Gastroesophageal sphincter (tissue), 4 donors: ENCODE measurements around the gene CROCC2. TPM values are rescaled to one million over a fixed set of nuclear protein-coding genes. Genes with fewer than 3 reads are reported as not detected.

Experiments
- ATAC-seq: fragments of 150-250 bp; one replicate; pipeline ENCODE4 v1.9.1; 2016; ENCODE audit warnings: mild to moderate bottlenecking, moderate library complexity
- H3K27ac ChIP-seq, 4 donors: fragments of 200-600 bp; sonication (generic) in 3 of 4; 1 replicate in 3 of 4; 2 replicates in 1 of 4; pipeline ENCODE4 v1.5.1; 2016 to 2019
- H3K27me3 ChIP-seq: fragments of 200-600 bp; sonication (generic); one replicate; pipeline ENCODE4 v1.5.1; 2019
- H3K36me3 ChIP-seq, 2 donors: fragments of 200-600 bp; sonication (generic); one replicate each; pipeline ENCODE4 v1.5.1; 2019; ENCODE audit warnings: control low read depth in 1 of 2
- H3K4me1 ChIP-seq, 3 donors: fragments of 200-600 bp; sonication (generic); 1 replicate in 2 of 3; 2 replicates in 1 of 3; pipeline ENCODE4 v1.5.1; 2016 to 2019; ENCODE audit warnings: control low read depth in 2 of 3
- H3K4me3 ChIP-seq, 2 donors: fragments of 200-600 bp; sonication (generic); one replicate each; pipeline ENCODE4 v1.5.1; 2019; ENCODE audit warnings: mild to moderate bottlenecking in 1 of 2, moderate library complexity in 1 of 2
- H3K9me3 ChIP-seq, 3 donors: fragments of 200-600 bp; sonication (generic); one replicate each; pipeline ENCODE4 v1.5.1; 2017 to 2019; ENCODE audit warnings: control low read depth in 2 of 3
- EP300 ChIP-seq: sonication (generic); formaldehyde crosslinking; IDR thresholded peaks from one replicate; pipeline ENCODE4 v1.6.1; 2017; ENCODE audit warnings: antibody characterized with exemption, mild to moderate bottlenecking
- POLR2A ChIP-seq, 2 donors: fragments of 450-650 bp; IDR thresholded peaks; one replicate each; pipeline ENCODE4 v1.6.1; 2017; ENCODE audit warnings: antibody characterized with exemption in 2 of 2, mild to moderate bottlenecking in 2 of 2, moderate library complexity in 1 of 2
- POLR2AphosphoS5 ChIP-seq: sonication (generic); formaldehyde crosslinking; IDR thresholded peaks from one replicate; pipeline ENCODE4 v1.6.1; 2017; ENCODE audit warnings: antibody characterized with exemption
- WGBS, 2 donors: methylation state at CpG; one replicate each; pipeline ENCODE4 v1.1.5; 2018; ENCODE audit warnings: low coverage in 1 of 2; 5-methylcytosine and 5-hydroxymethylcytosine counted together
- total RNA-seq, 4 donors: library from RNA; depleted of rRNA; stranded (reverse); fragments of >200 nt; gene quantifications; one replicate each; pipeline ENCODE4 v1.1.0, GENCODE V29; 2016
- TF ChIP-seq, protein P1 (sequence below), 4 experiments: fragments of 200-600 bp in 2 of 4; fragments of 450-650 bp in 2 of 4; sonication (generic) in 1 of 4; IDR thresholded peaks; one replicate each; pipeline ENCODE4 v1.5.1; 2017 to 2019; ENCODE audit warnings: antibody characterized with exemption in 4 of 4, mild to moderate bottlenecking in 2 of 4, moderate library complexity in 2 of 4

CROCC2 gene
- total RNA-seq, 4 donors from 2014 or later: not detected

DNA sequence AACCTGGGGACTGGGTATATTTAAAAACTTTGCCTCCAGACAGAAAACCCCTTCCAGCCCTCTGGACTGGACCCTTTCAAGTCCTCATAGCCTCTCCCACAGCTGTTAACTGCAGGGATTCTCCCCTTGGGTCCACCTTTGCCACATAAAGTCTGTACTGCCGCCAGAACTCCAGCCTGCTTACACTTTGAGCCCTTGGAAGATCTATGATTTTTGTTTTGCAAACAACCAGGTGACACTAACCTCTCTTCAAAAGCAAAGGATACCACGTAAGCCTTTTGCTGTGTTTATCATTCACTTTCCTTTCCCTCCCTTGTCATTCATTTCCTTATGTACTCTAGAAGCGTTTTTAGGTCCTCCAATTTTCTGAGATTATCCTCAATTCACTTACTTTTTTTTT lies 41.7 kb upstream of the CROCC2 start:
- ATAC-seq: no peak
- H3K27ac ChIP-seq: no peak overlapping the region
- no peak overlapping the region for H3K4me3 ChIP-seq
- H3K36me3 ChIP-seq: no peaks in the 10 kb centered on the region
- H3K9me3 ChIP-seq: no peaks in the 10 kb centered on the region
- 68 to 71% methylated on average over 3 of the region's 3 CpGs for WGBS, 2 donors
- H3K4me1 ChIP-seq: no peaks in the 10 kb centered on the region
- TF ChIP-seq, protein P1, sequence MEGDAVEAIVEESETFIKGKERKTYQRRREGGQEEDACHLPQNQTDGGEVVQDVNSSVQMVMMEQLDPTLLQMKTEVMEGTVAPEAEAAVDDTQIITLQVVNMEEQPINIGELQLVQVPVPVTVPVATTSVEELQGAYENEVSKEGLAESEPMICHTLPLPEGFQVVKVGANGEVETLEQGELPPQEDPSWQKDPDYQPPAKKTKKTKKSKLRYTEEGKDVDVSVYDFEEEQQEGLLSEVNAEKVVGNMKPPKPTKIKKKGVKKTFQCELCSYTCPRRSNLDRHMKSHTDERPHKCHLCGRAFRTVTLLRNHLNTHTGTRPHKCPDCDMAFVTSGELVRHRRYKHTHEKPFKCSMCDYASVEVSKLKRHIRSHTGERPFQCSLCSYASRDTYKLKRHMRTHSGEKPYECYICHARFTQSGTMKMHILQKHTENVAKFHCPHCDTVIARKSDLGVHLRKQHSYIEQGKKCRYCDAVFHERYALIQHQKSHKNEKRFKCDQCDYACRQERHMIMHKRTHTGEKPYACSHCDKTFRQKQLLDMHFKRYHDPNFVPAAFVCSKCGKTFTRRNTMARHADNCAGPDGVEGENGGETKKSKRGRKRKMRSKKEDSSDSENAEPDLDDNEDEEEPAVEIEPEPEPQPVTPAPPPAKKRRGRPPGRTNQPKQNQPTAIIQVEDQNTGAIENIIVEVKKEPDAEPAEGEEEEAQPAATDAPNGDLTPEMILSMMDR (IDR thresholded peaks at IDR 0.05): no peak
- TF ChIP-seq EP300 (no peak), POLR2AphosphoS5 (no peak), POLR2A (IDR thresholded peaks at IDR 0.05) (no peak)
- peaks cover 5% of the 10 kb centered on the region for H3K27me3 ChIP-seq

DNA sequence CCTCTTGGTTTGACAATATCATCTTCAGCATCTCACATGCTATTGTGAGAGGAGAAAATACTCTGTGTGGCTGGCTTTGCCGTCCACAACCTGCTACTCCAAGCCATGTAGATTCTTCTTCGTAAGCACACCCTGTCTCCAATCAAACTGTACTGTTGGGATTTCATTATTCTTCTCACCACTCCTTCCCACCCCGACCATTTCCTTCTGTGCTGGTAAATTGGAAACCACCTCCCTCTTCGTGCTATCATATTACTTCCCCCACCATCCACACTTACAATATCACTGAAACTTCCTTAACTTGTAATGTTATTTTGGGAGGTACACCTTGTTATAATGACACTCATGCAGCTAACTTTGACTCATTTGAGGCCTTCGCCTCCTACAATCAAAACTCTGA lies 40.7 kb upstream of the CROCC2 start:
- no peaks in the 10 kb centered on the region for H3K4me1 ChIP-seq
- no peaks in the 10 kb centered on the region for H3K9me3 ChIP-seq
- H3K27ac ChIP-seq: no peak overlapping the region
- no peak overlapping the region for H3K4me3 ChIP-seq
- no peaks in the 10 kb centered on the region for H3K36me3 ChIP-seq
- TF ChIP-seq POLR2A (IDR thresholded peaks at IDR 0.05) (no peak), EP300 (no peak), POLR2AphosphoS5 (no peak)
- TF ChIP-seq, protein P1 (IDR thresholded peaks at IDR 0.05): no peak
- H3K27me3 ChIP-seq: peaks cover 13% of the 10 kb centered on the region
- 79 to 84% methylated on average over 3 to 5 of the region's 5 CpGs for WGBS, 2 donors
- no peak for ATAC-seq

DNA sequence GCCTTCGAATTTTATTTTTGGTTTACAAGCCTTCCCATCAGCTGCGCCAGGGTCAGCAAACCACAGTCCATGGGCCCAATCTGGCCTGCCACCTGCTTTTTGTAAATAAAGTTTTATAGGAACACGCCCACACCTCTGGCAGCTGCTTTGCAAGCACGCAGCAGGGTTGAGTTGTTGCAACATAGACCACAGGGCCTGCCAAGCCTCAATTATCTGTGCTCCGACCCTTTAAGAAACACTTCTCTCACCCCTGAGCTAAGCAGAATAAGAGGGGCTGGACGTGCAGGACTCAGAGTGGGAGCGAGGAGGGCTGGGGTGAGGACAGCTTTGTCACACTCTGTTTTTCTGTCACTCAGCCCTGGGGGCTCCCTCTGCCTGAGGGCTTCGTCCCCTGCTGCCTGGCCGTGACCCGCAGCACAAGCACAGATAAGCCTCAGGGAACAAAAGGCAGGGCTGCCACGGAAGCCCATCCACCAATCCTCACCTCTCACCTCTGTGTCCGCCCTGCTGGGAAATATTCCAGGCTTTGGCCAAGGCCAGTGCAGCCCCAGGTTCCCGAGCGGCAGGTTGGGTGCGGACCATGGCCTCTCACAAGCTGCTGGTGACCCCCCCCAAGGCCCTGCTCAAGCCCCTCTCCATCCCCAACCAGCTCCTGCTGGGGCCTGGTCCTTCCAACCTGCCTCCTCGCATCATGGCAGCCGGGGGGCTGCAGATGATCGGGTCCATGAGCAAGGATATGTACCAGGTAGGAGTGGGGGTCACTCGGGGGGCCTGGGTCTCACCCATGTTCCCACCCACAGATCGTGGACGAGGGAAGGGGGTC lies 37.6 kb upstream of the CROCC2 start, which contains the start of gene AGXT:
Gene AGXT (plus strand): TSS at position 539 of the 823 bp plus-strand sequence. CDS start 42 bp downstream, at position 581.
- WGBS, 2 donors: 74 to 85% methylated on average over 5 to 6 of the region's 21 CpGs
- no peak for ATAC-seq

DNA sequence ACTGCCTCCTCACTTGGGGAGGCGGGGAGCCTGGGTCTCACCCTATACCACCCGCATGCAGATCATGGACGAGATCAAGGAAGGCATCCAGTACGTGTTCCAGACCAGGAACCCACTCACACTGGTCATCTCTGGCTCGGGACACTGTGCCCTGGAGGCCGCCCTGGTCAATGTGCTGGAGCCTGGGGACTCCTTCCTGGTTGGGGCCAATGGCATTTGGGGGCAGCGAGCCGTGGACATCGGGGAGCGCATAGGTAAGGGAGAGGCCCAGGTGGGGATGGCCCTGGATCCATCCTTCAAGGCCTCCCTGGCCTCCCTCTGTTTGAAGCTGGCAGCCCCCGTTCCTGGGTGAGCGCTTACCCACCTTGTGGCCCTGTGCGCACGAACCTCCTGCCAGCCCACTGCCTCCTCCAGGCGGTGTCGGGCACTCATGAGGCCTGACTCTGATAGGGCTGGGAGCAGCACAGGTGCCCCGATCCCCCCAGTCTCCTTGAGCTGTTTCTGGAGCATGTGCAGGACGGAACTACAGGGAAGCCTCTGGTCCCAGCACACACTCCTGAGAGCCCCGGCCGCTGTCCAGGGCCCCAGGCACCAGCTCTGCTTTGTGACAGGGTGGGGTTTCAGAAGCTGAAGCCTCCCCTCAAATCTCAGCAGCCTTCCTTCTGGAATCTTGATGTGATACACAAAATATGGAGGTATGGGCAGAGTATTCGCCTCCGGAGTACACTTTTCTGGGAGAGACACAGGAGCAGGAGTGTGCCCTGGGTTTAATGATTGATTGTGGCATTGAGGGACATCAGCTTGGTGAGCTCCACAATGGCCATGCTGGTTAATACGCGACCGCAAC lies 36.8 kb upstream of the CROCC2 start:
- WGBS, 2 donors: no CpG with 5 or more reads among the region's 25 CpGs
- Histone ChIP-seq H3K9me3 (no peaks in the 10 kb centered on the region), H3K36me3 (no peaks in the 10 kb centered on the region), H3K4me3 (no peak overlapping the region), H3K27ac (no peak overlapping the region), H3K4me1 (no peaks in the 10 kb centered on the region), H3K27me3 (peaks cover 27% of the 10 kb centered on the region)
- ATAC-seq: no peak
- TF ChIP-seq POLR2AphosphoS5 (no peak), POLR2A (IDR thresholded peaks at IDR 0.05) (no peak), EP300 (no peak)
- TF ChIP-seq, protein P1 (IDR thresholded peaks at IDR 0.05): no peak

More for the DNA sequence above, 37.6 kb upstream of the CROCC2 start, which contains the start of gene AGXT:
- Histone ChIP-seq H3K9me3 (no peaks in the 10 kb centered on the region), H3K4me1 (no peaks in the 10 kb centered on the region), H3K27me3 (peaks cover 27% of the 10 kb centered on the region), H3K36me3 (no peaks in the 10 kb centered on the region), H3K4me3 (no peak within 1 kb of the TSS), H3K27ac (no peak within 1 kb of the TSS)
- no peak for TF ChIP-seq EP300
- no peak for TF ChIP-seq POLR2A (IDR thresholded peaks at IDR 0.05)
- TF ChIP-seq, protein P1 (IDR thresholded peaks at IDR 0.05): no peak
- no peak for TF ChIP-seq POLR2AphosphoS5
